HG03571 (cell line): ENCODE results near the gene CTTN.

ENCODE experiments used
- ATAC-seq: cut with Tn5 transposase; IDR thresholded peaks from one replicate; pipeline ENCODE4 v1.9.1; 2021; ENCODE audit not compliant: unreplicated experiment

The CTTN gene

DNA sequence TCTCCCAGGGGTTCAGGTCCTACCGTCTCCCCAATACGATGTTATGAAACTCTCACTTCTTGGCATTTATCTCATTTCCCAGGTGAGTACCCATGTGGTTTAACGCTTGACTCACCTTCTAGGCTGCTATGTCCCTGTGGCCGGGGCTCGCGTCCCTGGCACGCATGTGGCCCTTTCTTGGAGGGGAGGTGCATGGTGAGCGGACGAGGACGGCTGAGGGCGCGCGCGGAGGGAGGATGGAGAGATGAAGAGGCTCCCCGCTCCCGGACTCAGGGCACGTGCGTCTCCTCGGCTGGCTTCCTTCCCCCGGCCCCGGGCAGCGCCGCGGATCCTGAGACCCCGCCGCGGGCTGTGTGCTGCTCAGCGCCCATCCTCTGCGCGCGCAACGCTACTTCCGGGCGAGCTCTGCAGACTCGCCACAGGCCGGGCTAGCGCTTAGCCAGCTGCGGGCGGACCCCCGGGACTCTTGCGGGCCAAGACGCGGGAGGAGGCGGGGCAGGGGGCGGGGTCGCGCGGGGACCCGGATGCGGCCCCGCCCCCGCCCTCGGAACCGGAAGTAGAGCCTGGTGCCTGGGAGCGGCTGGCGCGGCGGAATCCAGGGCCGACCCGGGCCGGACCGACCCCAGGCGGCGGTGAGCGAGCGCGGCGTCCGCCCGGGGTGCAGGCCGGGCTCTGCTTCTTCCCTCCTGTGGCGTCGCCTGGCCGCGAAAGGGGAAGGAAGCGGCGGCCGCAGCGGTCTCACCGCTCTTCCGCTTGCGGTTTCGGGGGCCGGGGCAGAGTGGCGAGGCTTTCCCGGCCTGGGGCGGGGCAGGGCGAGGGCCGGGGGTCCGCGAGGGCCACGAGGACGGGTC is at the start of gene CTTN:
Gene CTTN (plus strand): TSS at position 547 of the 851 bp plus-strand sequence. CDS start 8,769 bp downstream, outside the sequence.
- peak; percentile 48 for ATAC-seq

DNA sequence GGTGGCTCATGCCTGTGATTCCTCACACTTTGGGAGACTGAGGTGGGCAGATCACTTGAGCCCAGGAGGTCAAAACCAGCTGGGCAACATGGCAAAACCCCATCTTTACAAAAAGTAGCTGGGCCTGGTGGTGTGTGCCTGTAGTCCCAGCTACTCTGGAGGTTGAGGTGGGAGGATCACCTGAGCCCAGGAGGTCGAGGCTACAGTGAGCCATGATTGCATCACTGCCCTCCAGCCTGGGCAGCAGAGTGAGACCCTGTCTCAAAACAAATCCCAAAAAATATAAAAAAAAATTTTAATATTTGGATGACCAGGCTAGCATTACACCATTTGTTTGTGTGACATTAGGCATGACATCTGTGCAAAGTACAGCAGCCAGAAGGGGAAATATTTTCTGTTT is 49.7 kb upstream of the CTTN start:
- ATAC-seq: no peak

DNA sequence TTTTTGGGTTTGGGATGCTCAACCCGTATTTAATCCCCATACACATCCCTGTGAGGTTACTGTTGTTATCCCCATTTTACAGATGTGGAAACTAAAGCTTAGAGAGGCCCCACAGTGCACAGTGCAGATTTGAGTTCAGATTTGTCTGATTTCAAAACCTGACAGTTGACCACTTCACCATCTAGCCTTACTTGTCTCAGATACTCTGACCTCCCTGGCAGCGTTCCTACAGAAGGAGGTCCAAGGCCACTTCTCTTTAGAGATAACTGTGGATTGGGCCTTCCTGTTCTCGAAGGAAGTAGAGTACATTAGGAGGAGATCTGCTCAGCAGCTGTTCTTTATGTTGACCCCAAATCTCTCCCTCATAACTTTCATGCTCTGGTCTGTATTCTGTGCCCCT is 46.7 kb upstream of the CTTN start:
- ATAC-seq: no peak

DNA sequence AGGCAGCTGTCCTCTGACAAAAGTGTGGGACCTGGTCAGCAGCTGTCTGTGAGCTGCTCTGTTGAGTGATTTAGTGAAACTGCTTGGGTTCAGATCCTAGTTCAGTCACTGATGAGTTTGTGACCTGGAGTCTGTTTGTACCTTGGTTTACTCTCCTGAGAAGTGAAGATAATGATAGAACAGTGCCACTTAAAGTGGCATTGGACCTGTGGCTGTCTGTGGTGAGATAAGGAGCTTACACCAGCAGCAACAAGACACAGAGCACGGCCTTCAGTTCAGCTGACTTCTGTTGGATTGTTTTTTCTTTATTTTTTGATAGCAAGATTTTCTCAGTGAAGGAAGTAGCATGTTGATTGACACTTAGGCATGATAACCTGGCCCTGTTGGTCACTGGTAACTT is 46.2 kb upstream of the CTTN start:
- ATAC-seq: no peak

DNA sequence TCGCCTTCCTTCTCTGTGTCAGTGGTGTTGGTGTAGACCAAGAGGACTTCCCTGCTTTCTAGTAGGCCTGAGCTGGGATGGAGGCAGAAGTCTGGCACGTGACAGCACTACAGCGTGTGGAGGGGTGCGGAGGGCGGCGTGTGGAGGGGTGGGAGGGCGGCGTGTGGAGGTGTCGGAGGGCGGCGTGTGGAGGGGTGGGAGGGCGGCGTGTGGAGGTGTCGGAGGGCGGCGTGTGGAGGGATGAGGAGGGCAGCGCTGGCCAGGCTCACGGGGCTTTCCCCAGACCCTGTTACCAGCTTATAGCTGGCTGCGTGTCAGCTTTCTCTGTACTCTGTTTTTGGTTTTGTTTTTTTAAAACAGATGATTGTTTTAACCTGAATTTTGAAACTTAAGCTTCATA is 45.7 kb upstream of the CTTN start:
- ATAC-seq: no peak

DNA sequence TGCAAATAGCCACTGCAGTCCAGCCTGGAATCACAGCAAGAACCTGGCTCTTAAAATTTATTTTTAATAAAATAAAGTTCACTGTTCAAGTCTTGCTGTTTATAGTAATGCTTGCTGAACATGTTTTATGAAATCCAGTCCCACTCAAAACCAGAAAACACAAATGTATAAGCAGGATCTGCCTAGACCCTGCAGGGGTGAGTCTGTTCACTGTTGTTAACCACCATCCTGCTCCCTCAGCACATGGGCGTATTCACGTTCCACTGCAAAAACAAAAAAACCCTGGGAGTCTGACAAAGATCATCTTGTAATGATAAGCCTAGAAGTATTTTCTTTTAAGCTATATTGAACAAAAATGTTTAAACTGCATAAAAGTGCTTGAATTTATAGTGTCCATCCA is 45.0 kb upstream of the CTTN start:
- no peak for ATAC-seq

DNA sequence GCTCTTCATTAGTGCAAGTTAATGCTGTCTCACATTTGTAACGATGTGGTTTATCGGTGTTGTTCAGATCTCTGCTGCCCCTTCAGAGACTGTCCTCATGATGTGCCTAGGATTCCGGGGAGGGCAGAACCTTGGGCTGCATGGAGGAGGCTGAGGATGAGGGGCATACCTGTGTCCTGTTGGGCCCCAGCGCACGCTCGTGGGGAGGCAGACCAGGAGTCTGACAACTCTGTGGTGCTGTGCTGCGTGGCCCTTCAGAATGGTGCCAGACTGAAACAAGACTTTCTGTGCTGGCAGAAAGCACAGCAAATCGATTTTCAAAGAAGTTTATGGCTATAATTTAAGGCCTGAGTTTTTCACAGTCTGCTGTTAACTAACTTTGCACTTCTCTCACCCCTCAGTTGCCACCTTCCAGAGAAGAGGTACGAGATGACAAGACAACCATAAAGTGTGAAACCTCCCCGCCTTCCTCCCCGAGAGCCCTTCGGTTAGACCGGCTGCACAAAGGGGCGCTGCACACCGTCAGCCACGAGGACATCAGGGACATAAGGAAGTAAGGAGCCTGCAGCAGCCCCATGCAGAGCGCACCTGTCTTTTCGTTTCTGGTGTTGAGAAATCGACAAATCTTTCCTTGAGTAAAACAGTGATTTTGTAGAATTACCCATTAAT is 44.3 kb upstream of the CTTN start:
- ATAC-seq: no peak

DNA sequence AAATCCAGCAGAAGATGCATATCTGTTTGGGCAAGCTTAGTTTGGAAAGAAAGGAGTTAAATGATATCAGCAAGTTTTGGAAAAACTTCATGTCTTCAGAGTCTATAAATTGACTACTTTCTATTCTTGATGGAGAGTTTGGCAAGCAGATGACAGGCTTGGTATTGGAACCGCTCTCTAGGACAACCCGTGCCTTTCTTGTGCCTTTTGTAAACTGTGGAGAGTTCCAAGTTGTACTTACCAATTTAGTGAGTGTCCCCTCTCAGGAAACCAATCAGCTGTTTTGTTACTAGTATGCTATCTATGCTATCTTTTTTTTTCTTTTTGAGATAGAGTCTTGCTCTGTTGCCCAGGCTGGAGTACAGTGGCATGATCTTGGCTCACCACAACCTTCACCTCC is 43.7 kb upstream of the CTTN start:
- ATAC-seq: no peak

DNA sequence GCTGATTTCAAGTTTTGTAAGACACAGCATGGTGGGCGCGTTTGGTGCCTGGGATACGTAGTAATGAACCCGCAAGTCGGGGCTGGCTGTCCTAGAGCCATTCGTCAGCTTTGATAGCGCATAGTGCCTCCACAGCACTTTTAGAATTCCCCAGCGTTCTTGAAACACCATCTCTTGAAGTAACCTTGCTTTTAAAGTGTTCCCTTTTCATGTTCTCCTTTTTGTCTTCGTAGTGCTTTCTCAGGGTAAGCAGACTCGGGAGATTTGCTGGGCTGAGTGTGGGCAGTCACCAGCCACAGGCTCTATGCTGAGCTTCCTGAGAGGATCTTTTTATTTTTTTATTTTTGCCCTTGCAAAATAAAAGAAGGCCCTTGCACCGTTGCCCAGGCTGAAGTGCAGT is 39.6 kb upstream of the CTTN start:
- no peak for ATAC-seq

DNA sequence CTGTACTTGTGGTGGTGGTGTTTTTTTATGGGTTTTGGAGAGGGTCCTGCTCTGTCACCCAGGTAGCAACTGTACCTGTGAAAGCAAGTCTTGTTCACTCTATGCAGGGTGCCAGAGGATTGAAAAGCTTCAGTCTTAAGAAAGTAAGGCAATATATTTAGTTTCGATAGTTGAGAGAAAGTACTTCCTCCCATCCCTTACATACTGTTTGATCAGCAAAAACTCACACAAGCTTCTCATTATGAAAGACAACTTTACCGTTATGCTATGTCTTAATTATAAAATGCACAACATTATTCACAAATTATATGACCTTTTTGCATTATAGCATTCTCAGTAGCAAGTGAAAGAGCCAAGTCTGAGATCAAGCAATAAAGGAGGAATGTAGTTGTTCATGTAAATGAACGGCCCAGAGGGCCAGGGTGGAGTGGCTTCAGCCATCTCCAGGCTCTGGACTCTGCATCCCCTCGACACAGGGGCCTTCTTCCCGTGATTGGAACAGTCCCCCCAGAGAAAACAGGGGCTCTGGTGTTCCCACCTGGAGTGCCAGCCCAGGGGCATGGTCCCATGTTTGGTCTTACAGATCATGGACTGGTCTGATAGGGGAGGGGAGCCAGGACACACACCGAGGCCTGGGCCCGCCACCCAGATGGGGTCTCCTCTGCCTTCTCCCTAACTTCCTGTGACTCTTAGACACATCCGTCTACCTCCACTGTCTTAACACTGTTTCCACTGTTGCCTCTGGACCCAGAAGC is 38.7 kb upstream of the CTTN start:
- no peak for ATAC-seq

DNA sequence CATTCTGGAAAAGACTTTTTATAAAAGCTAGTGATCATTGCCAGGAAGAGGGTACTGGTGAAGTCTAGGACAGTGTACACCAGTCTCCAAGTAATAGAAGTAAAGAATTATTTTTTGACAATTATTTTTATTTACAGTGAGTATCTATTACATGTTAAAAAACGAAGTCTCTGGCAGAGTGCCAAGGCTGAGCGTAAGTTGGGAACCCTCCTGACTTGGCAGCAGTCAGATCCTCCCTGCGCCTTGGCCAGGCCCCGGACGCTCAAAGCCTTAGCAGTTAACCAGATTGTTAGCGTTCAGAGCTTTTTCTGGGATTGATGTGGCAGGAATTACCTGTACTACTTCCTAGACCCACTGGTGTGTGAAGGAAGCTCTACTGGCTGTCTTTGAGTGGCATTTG is 38.1 kb upstream of the CTTN start:
- no peak for ATAC-seq

DNA sequence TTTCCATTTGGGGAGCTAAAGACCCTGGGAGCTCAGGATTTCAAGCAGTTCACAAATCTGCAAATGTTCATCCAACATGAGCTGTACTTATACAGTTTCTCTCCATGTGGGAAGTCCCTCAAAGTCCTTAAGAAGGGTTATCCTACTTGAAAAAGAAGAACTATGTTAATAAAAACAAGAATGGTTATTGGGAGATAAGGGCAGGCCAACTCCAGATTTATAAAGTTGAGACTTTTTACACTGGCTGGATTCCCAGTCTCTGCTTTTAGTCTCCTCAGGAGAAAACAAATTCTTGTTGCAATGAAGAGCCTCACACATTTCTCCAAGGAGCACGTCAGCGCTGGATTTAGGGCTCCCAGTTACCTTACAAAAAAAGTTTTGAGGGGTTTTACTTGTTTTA is 34.2 kb upstream of the CTTN start:
- ATAC-seq: no peak

DNA sequence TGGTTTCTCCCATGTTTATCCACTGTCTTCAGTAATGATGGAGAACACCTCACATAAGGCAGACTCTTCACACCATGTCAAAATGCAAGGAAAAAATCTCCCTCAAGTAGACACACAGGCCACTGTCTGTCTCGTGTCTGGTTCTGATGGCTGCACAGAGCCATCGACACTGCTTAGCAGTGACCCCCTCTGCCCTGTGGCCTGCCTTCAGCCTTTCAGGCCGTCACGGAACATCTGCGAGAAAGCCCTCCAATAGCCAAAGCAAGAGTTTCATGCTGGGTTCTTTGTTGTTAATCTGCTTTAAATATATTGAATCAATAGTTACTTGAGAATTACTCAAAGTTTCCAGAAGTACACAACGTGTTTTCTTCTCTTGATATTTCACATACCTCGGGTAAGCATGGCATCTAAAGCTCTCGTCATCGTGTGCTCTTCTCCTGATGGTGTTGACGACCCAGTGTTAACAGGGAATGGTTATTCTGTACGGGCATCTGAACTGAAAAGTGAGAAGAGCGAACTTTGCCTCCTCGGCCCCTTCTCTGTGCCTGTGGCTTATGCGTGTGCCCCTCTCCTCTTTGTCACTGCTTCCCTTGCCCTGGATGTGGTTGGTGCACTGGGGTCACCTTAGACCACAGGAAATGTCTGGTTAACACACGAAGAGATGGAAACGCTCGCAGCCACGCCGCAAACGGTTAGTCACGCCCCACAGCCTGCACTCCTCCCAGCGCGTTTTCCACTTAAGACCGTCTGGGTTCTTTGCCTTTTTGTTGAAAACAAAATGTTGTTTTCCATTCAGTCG is 33.4 kb upstream of the CTTN start:
- no peak for ATAC-seq

DNA sequence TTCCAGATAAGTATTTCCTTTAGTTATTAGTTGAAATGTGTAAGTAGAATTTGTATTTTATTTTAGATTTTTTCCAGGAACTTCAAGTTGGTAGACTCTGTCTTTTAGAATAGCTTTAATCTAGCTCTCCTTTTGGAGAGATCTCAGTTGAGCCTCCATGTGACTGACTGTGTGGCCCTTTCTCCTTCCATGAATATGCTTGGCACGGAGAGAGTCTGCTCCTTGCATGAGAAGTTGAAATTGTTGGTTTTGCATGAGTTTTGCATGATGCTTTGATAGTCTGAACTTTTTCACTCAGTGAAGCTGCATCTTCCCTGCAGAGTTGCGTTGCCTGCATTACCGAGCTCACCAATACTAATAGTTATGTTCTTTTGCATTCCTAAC is 32.8 kb upstream of the CTTN start:
- ATAC-seq: no peak

DNA sequence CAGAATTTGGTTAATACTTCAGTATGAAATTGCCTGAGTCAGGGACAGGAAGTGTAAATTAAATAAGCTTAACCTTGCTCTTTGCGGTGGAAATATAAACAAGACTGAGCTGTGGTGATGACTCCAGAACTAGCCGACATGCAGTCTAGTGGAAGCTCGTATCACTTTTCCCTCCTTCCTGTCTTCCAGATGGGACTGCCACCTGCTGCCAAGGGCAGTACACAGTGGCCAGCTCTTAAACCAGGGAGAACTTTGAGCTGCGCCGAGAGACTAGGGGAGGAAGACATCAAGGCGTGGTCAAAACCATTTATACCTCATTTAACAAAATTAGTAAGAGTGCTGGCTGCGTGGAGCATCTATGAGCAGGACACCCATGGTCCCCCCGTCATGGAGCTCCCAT is 31.3 kb upstream of the CTTN start:
- ATAC-seq: no peak

DNA sequence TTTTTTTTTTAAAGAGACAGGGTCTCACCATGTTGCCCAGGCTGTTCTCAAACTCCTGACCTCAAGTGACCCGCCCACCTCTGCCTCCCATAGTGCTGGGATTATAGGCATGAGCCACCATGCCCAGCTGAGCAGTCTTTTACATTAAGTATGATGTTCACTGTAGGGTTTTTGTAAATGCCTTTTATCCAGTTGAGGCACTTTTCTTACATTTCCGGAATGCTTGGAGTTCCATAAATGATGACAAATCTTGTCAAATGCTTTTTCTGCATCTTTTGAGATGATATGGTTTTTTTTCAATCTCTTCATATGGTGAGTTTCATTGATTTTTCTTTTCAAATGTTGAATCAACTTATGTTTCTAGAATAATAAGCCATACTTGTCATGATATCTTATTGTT is 29.4 kb upstream of the CTTN start:
- no peak for ATAC-seq

DNA sequence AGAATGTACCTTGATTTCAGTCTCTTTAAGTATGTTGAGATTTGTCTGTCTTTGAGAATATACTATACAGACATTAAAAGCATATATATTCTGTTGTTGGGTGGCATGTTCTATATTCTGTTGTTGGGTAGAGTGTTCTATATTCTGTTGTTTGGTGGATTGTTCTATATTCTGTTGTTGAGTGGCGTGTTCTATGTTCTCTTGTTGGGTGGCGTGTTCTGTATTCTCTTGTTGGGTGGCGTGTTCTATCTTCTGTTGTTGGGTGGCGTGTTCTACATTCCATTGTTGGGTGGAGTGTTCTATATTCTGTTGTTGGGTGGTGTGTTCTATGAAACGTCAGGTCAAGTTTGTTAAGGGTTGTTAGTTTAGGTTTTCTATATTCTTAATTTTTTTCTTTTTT is 27.1 kb upstream of the CTTN start:
- ATAC-seq: no peak

DNA sequence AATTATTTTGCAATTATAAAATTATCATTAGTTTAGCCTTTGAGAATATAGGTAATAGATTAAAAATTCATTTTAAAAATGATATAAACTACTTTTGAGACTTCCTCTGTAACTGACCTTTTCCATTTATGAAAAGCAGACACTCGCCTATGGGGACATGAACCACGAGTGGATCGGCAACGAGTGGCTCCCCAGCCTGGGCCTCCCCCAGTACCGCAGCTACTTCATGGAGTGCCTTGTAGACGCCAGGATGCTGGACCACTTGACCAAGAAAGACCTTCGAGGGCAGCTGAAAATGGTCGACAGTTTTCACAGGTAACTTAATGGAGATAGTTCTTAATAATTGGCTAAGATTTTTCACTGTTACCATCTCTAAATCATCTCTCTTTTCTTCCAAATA is 26.3 kb upstream of the CTTN start:
- no peak for ATAC-seq

DNA sequence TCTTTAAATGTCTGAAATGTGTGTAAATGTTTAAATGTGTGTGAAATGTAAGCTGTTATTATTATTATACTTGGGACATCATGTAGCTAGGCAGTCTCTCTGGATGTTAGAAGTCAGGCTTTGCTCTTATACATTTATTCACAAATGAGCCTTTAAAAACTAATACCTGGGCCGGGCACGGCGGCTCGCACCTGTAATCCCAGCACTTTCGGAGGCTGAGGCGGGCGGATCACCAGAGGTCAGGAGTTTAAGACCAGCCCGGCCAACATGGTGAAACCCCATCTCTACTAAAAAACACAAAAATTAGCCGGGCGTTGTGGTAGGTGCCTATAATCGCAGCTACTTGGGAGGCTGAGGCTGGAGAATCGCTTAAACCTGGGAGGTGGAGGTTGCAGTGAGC is 21.7 kb upstream of the CTTN start:
- no peak for ATAC-seq

DNA sequence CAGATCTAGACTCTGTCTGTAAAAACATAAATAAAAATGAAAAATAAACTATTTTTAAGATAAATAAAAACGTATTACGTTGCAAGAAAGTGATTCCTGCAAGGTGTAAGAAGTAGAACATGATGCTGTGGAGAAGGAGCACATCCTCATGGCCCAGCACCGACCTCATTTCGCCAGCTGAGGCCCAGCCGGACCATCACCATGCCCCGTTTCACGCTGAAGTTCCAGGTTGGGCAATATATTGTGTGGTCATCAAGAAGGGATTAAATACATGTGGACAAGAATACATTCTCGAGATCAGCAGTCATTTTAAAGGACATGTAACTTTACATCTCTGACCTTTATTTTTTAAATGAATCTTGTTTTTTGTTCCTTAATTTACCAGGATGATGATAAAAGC is 20.7 kb upstream of the CTTN start:
- ATAC-seq: no peak

DNA sequence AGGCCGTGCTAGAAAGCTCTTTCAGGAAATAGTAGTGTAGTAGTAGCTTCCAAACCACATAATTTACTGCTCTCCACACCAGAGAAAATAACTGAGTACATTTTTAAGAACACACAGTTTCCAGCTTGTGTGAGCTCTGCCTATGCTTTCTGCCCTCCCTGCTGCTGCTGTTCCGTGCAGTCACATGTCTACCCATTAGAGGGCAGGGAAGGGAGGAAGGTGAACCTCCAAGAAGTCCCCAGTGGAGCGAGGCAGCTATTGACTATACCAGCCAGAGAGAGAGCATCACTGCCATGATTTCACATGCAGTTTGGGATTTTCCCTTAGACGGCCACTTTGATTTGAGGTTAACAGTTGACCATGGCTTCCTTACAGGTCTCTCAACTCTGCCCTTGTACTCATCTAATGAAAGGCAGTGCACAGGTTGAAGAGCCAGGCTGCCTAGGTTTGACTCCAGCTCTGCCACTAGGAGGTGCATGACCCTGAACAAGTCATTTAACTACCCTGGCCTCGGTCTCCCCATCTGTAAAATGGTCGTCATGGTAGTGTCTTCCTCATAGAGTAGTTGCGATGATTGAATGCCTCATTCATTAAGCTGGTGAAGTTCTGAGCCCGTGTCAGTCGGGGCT is 19.7 kb upstream of the CTTN start:
- no peak for ATAC-seq
